Ishikawa (cell line): ENCODE measurements around the gene TMPRSS11A.

ENCODE experiments used
- CREB1 ChIP-seq: IDR thresholded peaks from 2 replicates; pipeline ENCODE4 v1.6.1; 2012; ENCODE audit warnings: low read depth
- EGR1 ChIP-seq: IDR thresholded peaks from 2 replicates; pipeline ENCODE4 v1.6.1; 2012
- EP300 ChIP-seq: IDR thresholded peaks from 2 replicates; pipeline ENCODE4 v1.6.1; 2012; ENCODE audit warnings: borderline replicate concordance
- TAF1 ChIP-seq: IDR thresholded peaks from 2 replicates; pipeline ENCODE4 v1.6.1; 2012; ENCODE audit warnings: low read depth, mild to moderate bottlenecking
- TCF12 ChIP-seq: IDR thresholded peaks from 2 replicates; pipeline ENCODE4 v1.6.1; 2012; ENCODE audit warnings: low read depth
- YY1 ChIP-seq: IDR thresholded peaks from 2 replicates; pipeline ENCODE4 v1.6.1; 2012; ENCODE audit warnings: low read depth
- TF ChIP-seq, protein P1 (sequence below): IDR thresholded peaks from 2 replicates; pipeline ENCODE4 v1.6.1; 2012
- TF ChIP-seq, protein P2 (sequence below): IDR thresholded peaks from 2 replicates; pipeline ENCODE4 v1.6.1; 2012; ENCODE audit warnings: low read depth, mild to moderate bottlenecking

DNA sequence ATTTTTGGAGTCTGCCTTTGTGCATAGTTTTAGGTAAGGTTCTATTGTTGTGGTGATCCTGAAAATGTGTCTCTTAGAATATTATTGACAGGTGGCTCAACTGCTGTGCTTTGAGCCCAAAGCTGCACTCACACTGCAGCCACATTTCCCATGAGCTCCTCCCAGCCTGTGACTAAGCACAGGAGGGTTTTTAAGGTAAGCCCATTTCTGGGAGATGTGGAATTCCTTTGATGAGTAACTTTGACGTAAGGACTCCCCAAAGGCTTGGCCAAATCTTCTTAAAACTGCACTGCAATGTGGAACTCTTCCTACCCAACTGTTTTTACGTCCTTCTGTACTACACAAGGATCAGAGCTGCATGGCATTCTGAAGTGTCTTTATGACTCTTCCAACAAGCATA is 20.0 kb upstream of the TMPRSS11A start:
- TF ChIP-seq EGR1 (no peak), TAF1 (no peak), CREB1 (no peak), EP300 (no peak), YY1 (no peak), TCF12 (no peak)
- TF ChIP-seq, protein P1, sequence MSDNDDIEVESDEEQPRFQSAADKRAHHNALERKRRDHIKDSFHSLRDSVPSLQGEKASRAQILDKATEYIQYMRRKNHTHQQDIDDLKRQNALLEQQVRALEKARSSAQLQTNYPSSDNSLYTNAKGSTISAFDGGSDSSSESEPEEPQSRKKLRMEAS, result no peak
- TF ChIP-seq, protein P2, sequence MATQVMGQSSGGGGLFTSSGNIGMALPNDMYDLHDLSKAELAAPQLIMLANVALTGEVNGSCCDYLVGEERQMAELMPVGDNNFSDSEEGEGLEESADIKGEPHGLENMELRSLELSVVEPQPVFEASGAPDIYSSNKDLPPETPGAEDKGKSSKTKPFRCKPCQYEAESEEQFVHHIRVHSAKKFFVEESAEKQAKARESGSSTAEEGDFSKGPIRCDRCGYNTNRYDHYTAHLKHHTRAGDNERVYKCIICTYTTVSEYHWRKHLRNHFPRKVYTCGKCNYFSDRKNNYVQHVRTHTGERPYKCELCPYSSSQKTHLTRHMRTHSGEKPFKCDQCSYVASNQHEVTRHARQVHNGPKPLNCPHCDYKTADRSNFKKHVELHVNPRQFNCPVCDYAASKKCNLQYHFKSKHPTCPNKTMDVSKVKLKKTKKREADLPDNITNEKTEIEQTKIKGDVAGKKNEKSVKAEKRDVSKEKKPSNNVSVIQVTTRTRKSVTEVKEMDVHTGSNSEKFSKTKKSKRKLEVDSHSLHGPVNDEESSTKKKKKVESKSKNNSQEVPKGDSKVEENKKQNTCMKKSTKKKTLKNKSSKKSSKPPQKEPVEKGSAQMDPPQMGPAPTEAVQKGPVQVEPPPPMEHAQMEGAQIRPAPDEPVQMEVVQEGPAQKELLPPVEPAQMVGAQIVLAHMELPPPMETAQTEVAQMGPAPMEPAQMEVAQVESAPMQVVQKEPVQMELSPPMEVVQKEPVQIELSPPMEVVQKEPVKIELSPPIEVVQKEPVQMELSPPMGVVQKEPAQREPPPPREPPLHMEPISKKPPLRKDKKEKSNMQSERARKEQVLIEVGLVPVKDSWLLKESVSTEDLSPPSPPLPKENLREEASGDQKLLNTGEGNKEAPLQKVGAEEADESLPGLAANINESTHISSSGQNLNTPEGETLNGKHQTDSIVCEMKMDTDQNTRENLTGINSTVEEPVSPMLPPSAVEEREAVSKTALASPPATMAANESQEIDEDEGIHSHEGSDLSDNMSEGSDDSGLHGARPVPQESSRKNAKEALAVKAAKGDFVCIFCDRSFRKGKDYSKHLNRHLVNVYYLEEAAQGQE, result no peak
